ENCODE measurements around the gene ARVCF. TPM values are rescaled to one million over a fixed set of nuclear protein-coding genes. Genes with fewer than 3 reads are reported as not detected.

Gene ARVCF
- total and polyA plus RNA-seq, 9 of the 15 experiments (the other 6 are each of a cell fraction or from before 2014, with no cell fraction given): 0.03 to 97.4 (median 15.6) TPM

DNA sequence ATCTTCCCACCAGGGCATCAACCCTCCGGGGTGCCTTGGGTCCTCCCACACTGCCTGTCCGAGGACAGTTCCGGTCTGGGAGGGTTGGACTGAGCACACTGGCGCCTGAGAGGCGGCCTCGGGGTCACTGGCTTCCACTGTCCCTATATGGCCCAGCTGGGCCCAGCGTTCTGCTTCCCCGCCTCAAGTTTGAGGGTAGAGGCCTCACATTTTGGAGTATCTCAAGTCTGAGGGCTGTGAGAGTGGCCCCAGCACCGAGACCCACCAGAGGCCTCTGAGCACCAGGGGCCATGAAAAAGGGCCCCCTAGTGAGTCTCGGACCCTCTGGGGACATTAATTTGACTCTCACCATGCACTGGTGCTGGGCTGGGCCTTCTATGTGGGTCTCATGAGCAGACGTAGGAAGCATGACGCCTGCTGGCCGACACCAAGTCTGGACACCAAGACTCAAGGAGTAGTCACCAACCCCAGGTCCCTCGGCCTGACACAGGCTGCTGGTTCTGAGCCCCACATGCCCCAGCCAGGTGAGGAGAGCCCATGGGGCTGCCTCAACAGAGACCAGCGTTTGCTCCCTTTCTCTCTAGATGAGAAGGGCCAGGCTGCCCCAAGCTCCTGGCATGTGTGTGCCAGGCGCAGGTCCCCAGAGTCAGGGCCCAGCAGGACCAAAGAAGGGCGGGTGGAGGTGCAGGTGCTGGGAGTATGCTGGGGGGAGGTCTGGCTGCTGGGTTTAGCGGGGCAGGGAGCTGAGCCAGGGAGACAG, 27.5 kb downstream of the ARVCF start (continued):
- TF ChIP-seq, protein P1, sequence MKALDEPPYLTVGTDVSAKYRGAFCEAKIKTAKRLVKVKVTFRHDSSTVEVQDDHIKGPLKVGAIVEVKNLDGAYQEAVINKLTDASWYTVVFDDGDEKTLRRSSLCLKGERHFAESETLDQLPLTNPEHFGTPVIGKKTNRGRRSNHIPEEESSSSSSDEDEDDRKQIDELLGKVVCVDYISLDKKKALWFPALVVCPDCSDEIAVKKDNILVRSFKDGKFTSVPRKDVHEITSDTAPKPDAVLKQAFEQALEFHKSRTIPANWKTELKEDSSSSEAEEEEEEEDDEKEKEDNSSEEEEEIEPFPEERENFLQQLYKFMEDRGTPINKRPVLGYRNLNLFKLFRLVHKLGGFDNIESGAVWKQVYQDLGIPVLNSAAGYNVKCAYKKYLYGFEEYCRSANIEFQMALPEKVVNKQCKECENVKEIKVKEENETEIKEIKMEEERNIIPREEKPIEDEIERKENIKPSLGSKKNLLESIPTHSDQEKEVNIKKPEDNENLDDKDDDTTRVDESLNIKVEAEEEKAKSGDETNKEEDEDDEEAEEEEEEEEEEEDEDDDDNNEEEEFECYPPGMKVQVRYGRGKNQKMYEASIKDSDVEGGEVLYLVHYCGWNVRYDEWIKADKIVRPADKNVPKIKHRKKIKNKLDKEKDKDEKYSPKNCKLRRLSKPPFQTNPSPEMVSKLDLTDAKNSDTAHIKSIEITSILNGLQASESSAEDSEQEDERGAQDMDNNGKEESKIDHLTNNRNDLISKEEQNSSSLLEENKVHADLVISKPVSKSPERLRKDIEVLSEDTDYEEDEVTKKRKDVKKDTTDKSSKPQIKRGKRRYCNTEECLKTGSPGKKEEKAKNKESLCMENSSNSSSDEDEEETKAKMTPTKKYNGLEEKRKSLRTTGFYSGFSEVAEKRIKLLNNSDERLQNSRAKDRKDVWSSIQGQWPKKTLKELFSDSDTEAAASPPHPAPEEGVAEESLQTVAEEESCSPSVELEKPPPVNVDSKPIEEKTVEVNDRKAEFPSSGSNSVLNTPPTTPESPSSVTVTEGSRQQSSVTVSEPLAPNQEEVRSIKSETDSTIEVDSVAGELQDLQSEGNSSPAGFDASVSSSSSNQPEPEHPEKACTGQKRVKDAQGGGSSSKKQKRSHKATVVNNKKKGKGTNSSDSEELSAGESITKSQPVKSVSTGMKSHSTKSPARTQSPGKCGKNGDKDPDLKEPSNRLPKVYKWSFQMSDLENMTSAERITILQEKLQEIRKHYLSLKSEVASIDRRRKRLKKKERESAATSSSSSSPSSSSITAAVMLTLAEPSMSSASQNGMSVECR (CRISPR knock-in tag; IDR thresholded peaks at IDR 0.05): no peak
- TF ChIP-seq ASH1L (IDR thresholded peaks at IDR 0.05; ENCODE audit: borderline replicate concordance, low read depth, partially characterized antibody) (no peak), ZNF174 (CRISPR knock-in tag; IDR thresholded peaks at IDR 0.05) (no peak), BRF1 (IDR thresholded peaks at IDR 0.05; ENCODE audit: borderline replicate concordance, extremely low read depth, insufficient read length) (no peak), PTTG1 (tag; IDR thresholded peaks at IDR 0.05; ENCODE audit: low read depth) (no peak), CREB1 (IDR thresholded peaks at IDR 0.05) (no peak), CREB1 (CRISPR knock-in tag; IDR thresholded peaks at IDR 0.05) (no peak), SNIP1 (IDR thresholded peaks at IDR 0.05; ENCODE audit: low read depth) (no peak), CBX5 (IDR thresholded peaks at IDR 0.05; ENCODE audit: borderline replicate concordance, low read depth) (no peak), ETV1 (tag; conservative IDR thresholded peaks at IDR 0.05; ENCODE audit: low read depth) (peak; percentile 97), ZNF121 (CRISPR knock-in tag; conservative IDR thresholded peaks at IDR 0.05) (no peak), ZBTB1 (CRISPR knock-in tag; IDR thresholded peaks at IDR 0.05; ENCODE audit: borderline replicate concordance, low read depth) (no peak), YY1 (IDR thresholded peaks at IDR 0.05; ENCODE audit: borderline replicate concordance in 1 of 3, control insufficient read depth in 1 of 3, extremely low read depth in 1 of 3, insufficient read depth in 3 of 3, insufficient read length in 1 of 3, insufficient replicate concordance in 2 of 3, low read depth in 1 of 3, low read length in 2 of 3) (peak in 1 of 3 experiments; percentile 5), SIX5 (IDR thresholded peaks at IDR 0.05; ENCODE audit: borderline replicate concordance in 1 of 2, insufficient read depth in 1 of 2, low read depth in 1 of 2, low read length in 2 of 2) (no peak)
- TF ChIP-seq, protein P2, sequence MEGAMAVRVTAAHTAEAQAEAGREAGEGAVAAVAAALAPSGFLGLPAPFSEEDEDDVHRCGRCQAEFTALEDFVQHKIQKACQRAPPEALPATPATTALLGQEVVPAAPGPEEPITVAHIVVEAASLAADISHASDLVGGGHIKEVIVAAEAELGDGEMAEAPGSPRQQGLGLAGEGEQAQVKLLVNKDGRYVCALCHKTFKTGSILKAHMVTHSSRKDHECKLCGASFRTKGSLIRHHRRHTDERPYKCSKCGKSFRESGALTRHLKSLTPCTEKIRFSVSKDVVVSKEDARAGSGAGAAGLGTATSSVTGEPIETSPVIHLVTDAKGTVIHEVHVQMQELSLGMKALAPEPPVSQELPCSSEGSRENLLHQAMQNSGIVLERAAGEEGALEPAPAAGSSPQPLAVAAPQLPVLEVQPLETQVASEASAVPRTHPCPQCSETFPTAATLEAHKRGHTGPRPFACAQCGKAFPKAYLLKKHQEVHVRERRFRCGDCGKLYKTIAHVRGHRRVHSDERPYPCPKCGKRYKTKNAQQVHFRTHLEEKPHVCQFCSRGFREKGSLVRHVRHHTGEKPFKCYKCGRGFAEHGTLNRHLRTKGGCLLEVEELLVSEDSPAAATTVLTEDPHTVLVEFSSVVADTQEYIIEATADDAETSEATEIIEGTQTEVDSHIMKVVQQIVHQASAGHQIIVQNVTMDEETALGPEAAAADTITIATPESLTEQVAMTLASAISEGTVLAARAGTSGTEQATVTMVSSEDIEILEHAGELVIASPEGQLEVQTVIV (CRISPR knock-in tag; IDR thresholded peaks at IDR 0.05; ENCODE audit: borderline replicate concordance): no peak
- TF ChIP-seq, protein P3, sequence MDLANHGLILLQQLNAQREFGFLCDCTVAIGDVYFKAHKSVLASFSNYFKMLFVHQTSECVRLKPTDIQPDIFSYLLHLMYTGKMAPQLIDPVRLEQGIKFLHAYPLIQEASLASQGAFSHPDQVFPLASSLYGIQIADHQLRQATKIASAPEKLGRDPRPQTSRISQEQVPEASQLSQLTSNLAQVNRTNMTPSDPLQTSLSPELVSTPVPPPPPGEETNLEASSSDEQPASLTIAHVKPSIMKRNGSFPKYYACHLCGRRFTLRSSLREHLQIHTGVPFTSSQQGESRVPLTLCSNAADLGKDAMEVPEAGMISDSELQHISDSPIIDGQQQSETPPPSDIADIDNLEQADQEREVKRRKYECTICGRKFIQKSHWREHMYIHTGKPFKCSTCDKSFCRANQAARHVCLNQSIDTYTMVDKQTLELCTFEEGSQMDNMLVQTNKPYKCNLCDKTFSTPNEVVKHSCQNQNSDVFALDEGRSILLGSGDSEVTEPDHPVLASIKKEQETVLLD (IDR thresholded peaks at IDR 0.05): no peak
- TF ChIP-seq, protein P4, sequence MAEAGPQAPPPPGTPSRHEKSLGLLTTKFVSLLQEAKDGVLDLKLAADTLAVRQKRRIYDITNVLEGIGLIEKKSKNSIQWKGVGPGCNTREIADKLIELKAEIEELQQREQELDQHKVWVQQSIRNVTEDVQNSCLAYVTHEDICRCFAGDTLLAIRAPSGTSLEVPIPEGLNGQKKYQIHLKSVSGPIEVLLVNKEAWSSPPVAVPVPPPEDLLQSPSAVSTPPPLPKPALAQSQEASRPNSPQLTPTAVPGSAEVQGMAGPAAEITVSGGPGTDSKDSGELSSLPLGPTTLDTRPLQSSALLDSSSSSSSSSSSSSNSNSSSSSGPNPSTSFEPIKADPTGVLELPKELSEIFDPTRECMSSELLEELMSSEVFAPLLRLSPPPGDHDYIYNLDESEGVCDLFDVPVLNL (CRISPR knock-in tag; IDR thresholded peaks at IDR 0.05; ENCODE audit: low read depth): no peak

Data from K562 (cell line).